Measurements from ENCODE around the gene ATP8A2.

GRCh38 chr13:25982907-25983306, 611.1 kb downstream of the ATP8A2 start:
- TF ChIP-seq EZH2 (IDR thresholded peaks at IDR 0.05; ENCODE audit: low read depth), result no peak
- no peak for TF ChIP-seq CTCF (conservative IDR thresholded peaks at IDR 0.05)
